ENCODE results near the gene PRAC2. TPM values are rescaled to one million over a fixed set of nuclear protein-coding genes. Genes with fewer than 3 reads are reported as not detected.
"Not testable (repeated sequence)": the region's sequence is repeated elsewhere in the genome, so short reads cannot be mapped to it uniquely, and the experiment has no call there.

PRAC2 gene
- polyA plus RNA-seq, 1 of the 3 experiments (the other 2 are of a cell fraction): not detected

GRCh38 chr17:48715496-48716399 lies 7.2 kb upstream of the PRAC2 start:
- H3K27me3 ChIP-seq (ENCODE audit: insufficient read depth): peaks cover 93% of the 10 kb centered on the region
- POLR2A ChIA-PET: no interaction called here

DNA sequence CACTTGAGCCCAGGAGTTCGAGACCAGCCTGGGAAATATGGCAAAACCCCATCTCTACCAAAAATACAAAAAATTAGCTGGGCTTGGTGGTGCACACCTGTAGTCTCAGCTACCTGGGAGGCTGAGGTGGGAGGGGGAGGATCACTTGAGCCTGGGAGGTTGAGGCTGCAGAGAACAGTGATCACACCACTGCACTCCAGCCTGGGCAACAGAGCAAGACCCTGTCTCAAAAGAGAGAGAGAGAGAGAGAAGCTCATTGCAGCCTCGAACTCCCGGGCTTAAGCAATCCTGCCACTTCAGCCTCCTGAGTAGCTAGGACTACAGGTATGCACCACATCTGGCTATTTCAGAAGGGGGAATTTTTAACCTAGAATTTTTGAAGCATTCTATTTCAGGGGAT lies 6.4 kb upstream of the PRAC2 start:
- ChIA-PET CTCF (interaction anchor here (0.9 to 13.9 kb wide), 6 partner anchors 8 to 319 kb away, joined by 3 to 328 read pairs (median 12); no protein-coding TSS in a partner anchor), POLR2A (interaction anchor here (0.7 kb wide), 1 partner anchor 682 kb away, joined by 3 read pairs; no protein-coding TSS in a partner anchor)
- not testable (repeated sequence) for H3K79me2 ChIP-seq (ENCODE audit: insufficient read depth); H3K36me3 ChIP-seq (replicated peaks in 1 of 2; ENCODE audit: control insufficient read depth in 1 of 2, insufficient read depth in 2 of 2, low read length in 1 of 2); H3K9ac ChIP-seq; H3F3A ChIP-seq (replicated peaks; ENCODE audit: insufficient read depth); H4K20me1 ChIP-seq (ENCODE audit: insufficient read depth); H3K27ac ChIP-seq (ENCODE audit: low read depth in 2 of 2, low read length in 1 of 2); H2AFZ ChIP-seq (ENCODE audit: low read depth); H3K4me3 ChIP-seq (ENCODE audit: low read depth in 2 of 2, low read length in 1 of 2); H3K4me1 ChIP-seq (ENCODE audit: control insufficient read depth in 1 of 2, insufficient read depth in 2 of 2, low read depth in 1 of 2, low read length in 1 of 2); H3K4me2 ChIP-seq; H3K9me2 ChIP-seq; DNase-seq; H3K9me3 ChIP-seq
- WGBS (ENCODE audit: low lambda C conversion rate): 23% methylated on average over 3 of the region's 3 CpGs
- peaks cover 94% of the 10 kb centered on the region for H3K27me3 ChIP-seq (ENCODE audit: insufficient read depth)

More at GRCh38 chr17:48715496-48716399, 7.2 kb upstream of the PRAC2 start:
- Histone ChIP-seq H3K9me2 (no peaks in the 10 kb centered on the region), H3K4me2 (no peak overlapping the region), H3K36me3 (replicated peaks in 1 of 2; ENCODE audit: control insufficient read depth in 1 of 2, insufficient read depth in 2 of 2, low read length in 1 of 2) (no peaks in the 10 kb centered on the region), H4K20me1 (ENCODE audit: insufficient read depth) (peaks cover 5% of the 10 kb centered on the region; the same call in 1 of the 2 replicates), H2AFZ (ENCODE audit: low read depth) (no peak overlapping the region), H3K4me1 (ENCODE audit: control insufficient read depth in 1 of 2, insufficient read depth in 2 of 2, low read depth in 1 of 2, low read length in 1 of 2) (no peaks in the 10 kb centered on the region), H3K4me3 (ENCODE audit: low read depth in 2 of 2, low read length in 1 of 2) (no peak overlapping the region), H3K9me3 (no peaks in the 10 kb centered on the region), H3F3A (replicated peaks; ENCODE audit: insufficient read depth) (peaks cover 3% of the 10 kb centered on the region), H3K9ac (no peak overlapping the region), H3K27ac (ENCODE audit: low read depth in 2 of 2, low read length in 1 of 2) (no peak overlapping the region), H3K79me2 (ENCODE audit: insufficient read depth) (no peaks in the 10 kb centered on the region)
- TF ChIP-seq TCF12 (IDR thresholded peaks at IDR 0.05): no peak
- TF ChIP-seq RAD21 (IDR thresholded peaks at IDR 0.05; ENCODE audit: low read length): no peak
- TF ChIP-seq FOXM1 (IDR thresholded peaks at IDR 0.05; ENCODE audit: low read depth): no peak
- no peak for TF ChIP-seq EZH2phosphoT487 (IDR thresholded peaks at IDR 0.05; ENCODE audit: borderline replicate concordance, low read depth)
- no peak for TF ChIP-seq MXI1 (IDR thresholded peaks at IDR 0.05; ENCODE audit: low read depth, low read length)
- TF ChIP-seq TEAD4 (IDR thresholded peaks at IDR 0.05; ENCODE audit: borderline replicate concordance, insufficient read depth): no peak
- TF ChIP-seq FOSL2 (IDR thresholded peaks at IDR 0.05; ENCODE audit: borderline replicate concordance, low read depth): no peak
- TF ChIP-seq GATA2 (CRISPR knock-in tag; IDR thresholded peaks at IDR 0.05): no peak
- no peak for TF ChIP-seq REST (IDR thresholded peaks at IDR 0.05; ENCODE audit: low read depth, low read length)
- TF ChIP-seq ELF1 (IDR thresholded peaks at IDR 0.05): no peak
- TF ChIP-seq, protein P1, sequence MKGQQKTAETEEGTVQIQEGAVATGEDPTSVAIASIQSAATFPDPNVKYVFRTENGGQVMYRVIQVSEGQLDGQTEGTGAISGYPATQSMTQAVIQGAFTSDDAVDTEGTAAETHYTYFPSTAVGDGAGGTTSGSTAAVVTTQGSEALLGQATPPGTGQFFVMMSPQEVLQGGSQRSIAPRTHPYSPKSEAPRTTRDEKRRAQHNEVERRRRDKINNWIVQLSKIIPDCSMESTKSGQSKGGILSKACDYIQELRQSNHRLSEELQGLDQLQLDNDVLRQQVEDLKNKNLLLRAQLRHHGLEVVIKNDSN (IDR thresholded peaks at IDR 0.05; ENCODE audit: borderline replicate concordance, low read depth): no peak
- TF ChIP-seq RCOR1 (IDR thresholded peaks at IDR 0.05; ENCODE audit: low read length): no peak
- TF ChIP-seq CTCF (IDR thresholded peaks at IDR 0.05): no peak
- CTCF ChIA-PET: interaction anchor here (1.0 to 13.9 kb wide), 7 partner anchors 9 to 319 kb away, joined by 3 to 328 read pairs (median 9); no protein-coding TSS in a partner anchor
- no peak for DNase-seq
- 14% methylated on average over 5 of the region's 5 CpGs for WGBS (ENCODE audit: low lambda C conversion rate)
